Measurements from ENCODE around the gene HGS. TPM values are rescaled to one million over a fixed set of nuclear protein-coding genes. Genes with fewer than 3 reads are reported as not detected.

The HGS gene
- total and polyA plus RNA-seq, 2 experiments from 2014 or later = 59.2 to 128 TPM

- peaks cover 28% of the 10 kb centered on the region for H3K4me1 ChIP-seq (ENCODE audit: insufficient read depth)
- no peak overlapping the region for H3K27ac ChIP-seq
- 95% methylated on average over 53 of the region's 54 CpGs for WGBS (ENCODE audit: low lambda C conversion rate, missing lambda C conversion rate)
- no peaks in the 10 kb centered on the region for H3K36me3 ChIP-seq (replicated peaks; ENCODE audit: insufficient read depth, low read depth)
- no peaks in the 10 kb centered on the region for H4K20me1 ChIP-seq (ENCODE audit: insufficient read depth, poor library complexity, severe bottlenecking)
- H2AFZ ChIP-seq = no peak overlapping the region
- H3K79me2 ChIP-seq = peaks cover 32% of the 10 kb centered on the region
- no peaks in the 10 kb centered on the region for H3K9me2 ChIP-seq (replicated peaks; ENCODE audit: insufficient read depth)
- H3K9me3 ChIP-seq (ENCODE audit: low read depth) = no peaks in the 10 kb centered on the region
- H3K4me3 ChIP-seq = no peak overlapping the region
- TF ChIP-seq EZH2phosphoT487 (IDR thresholded peaks at IDR 0.05; ENCODE audit: low read depth, severe bottlenecking, unreplicated experiment) = no peak
- TF ChIP-seq CTCF (IDR thresholded peaks at IDR 0.05; ENCODE audit: poor library complexity) = no peak
- no peak for TF ChIP-seq EZH2 (IDR thresholded peaks at IDR 0.05; ENCODE audit: borderline replicate concordance)
- no peaks in the 10 kb centered on the region for H3K27me3 ChIP-seq
- H3K4me2 ChIP-seq = no peak overlapping the region
- DNase-seq (ENCODE audit: low spot score) = no peak
Observed at GRCh38 chr17:81706757-81707624, 23.2 kb downstream of the HGS start.

GRCh38 chr17:81707725-81708646 is 24.2 kb downstream of the HGS start:
- Histone ChIP-seq H3K9me2 (replicated peaks; ENCODE audit: insufficient read depth) (no peaks in the 10 kb centered on the region), H3K27me3 (no peaks in the 10 kb centered on the region), H3K4me1 (ENCODE audit: insufficient read depth) (peaks cover 26% of the 10 kb centered on the region), H4K20me1 (ENCODE audit: insufficient read depth, poor library complexity, severe bottlenecking) (no peaks in the 10 kb centered on the region), H3K4me3 (no peak overlapping the region), H3K79me2 (peaks cover 26% of the 10 kb centered on the region), H3K27ac (no peak overlapping the region), H2AFZ (no peak overlapping the region), H3K36me3 (replicated peaks; ENCODE audit: insufficient read depth, low read depth) (no peaks in the 10 kb centered on the region), H3K9me3 (ENCODE audit: low read depth) (no peaks in the 10 kb centered on the region), H3K4me2 (no peak overlapping the region)
- no peak for DNase-seq (ENCODE audit: low spot score)
- TF ChIP-seq EZH2phosphoT487 (IDR thresholded peaks at IDR 0.05; ENCODE audit: low read depth, severe bottlenecking, unreplicated experiment) (no peak), CTCF (IDR thresholded peaks at IDR 0.05; ENCODE audit: poor library complexity) (no peak), EZH2 (IDR thresholded peaks at IDR 0.05; ENCODE audit: borderline replicate concordance) (no peak)
- 97% methylated on average over 23 of the region's 25 CpGs for WGBS (ENCODE audit: low lambda C conversion rate, missing lambda C conversion rate)

GRCh38 chr17:81708739-81709185 is 25.0 kb downstream of the HGS start:
- WGBS (ENCODE audit: low lambda C conversion rate, missing lambda C conversion rate) = 95% methylated on average over 17 of the region's 17 CpGs
- H3K36me3 ChIP-seq (replicated peaks; ENCODE audit: insufficient read depth, low read depth) = no peaks in the 10 kb centered on the region
- no peak overlapping the region for H2AFZ ChIP-seq

More at GRCh38 chr17:81708739-81709185, 25.0 kb downstream of the HGS start:
- Histone ChIP-seq H3K27me3 (no peaks in the 10 kb centered on the region), H3K9me2 (replicated peaks; ENCODE audit: insufficient read depth) (no peaks in the 10 kb centered on the region), H3K9me3 (ENCODE audit: low read depth) (no peaks in the 10 kb centered on the region), H3K4me1 (ENCODE audit: insufficient read depth) (peaks cover 34% of the 10 kb centered on the region), H3K27ac (no peak overlapping the region), H3K79me2 (peaks cover 28% of the 10 kb centered on the region), H3K4me3 (no peak overlapping the region), H3K4me2 (no peak overlapping the region), H4K20me1 (ENCODE audit: insufficient read depth, poor library complexity, severe bottlenecking) (no peaks in the 10 kb centered on the region)
- DNase-seq (ENCODE audit: low spot score) = no peak
- TF ChIP-seq EZH2phosphoT487 (IDR thresholded peaks at IDR 0.05; ENCODE audit: low read depth, severe bottlenecking, unreplicated experiment) (no peak), EZH2 (IDR thresholded peaks at IDR 0.05; ENCODE audit: borderline replicate concordance) (no peak), CTCF (IDR thresholded peaks at IDR 0.05; ENCODE audit: poor library complexity) (no peak)
